Gastrocnemius medialis (tissue), 4 donors: ENCODE results near the gene SLX4IP. TPM values are rescaled to one million over a fixed set of nuclear protein-coding genes. Genes with fewer than 3 reads are reported as not detected.

Experiments used
- ATAC-seq, 2 donors: fragments of 150-250 bp; one replicate each; pipeline ENCODE4 v1.9.1; 2016
- DNase-seq, 2 donors: peaks; one replicate each; pipeline ENCODE4 v3.0.0-alpha.2; 2019
- H3K27ac ChIP-seq, 4 donors: fragments of 200-600 bp; sonication (generic); 1 replicate in 1 of 4; 2 replicates in 3 of 4; pipeline ENCODE4 v1.5.1; 2016 to 2018; ENCODE audit warnings: mild to moderate bottlenecking in 2 of 4, moderate library complexity in 1 of 4
- H3K27me3 ChIP-seq, 3 donors: fragments of 200-600 bp; sonication (generic) in 2 of 3; 1 replicate in 1 of 3; 2 replicates in 2 of 3; pipeline versions ENCODE4 v1.5.1 to v1.6.0; 2016 to 2019; ENCODE audit warnings: mild to moderate bottlenecking in 1 of 3, moderate library complexity in 1 of 3
- H3K36me3 ChIP-seq, 2 donors: fragments of 200-600 bp; sonication (generic) in 1 of 2; one replicate each; pipeline ENCODE4 v1.5.1; 2017 to 2018
- H3K4me1 ChIP-seq, 2 donors: fragments of 200-600 bp; sonication (generic) in 1 of 2; one replicate each; pipeline ENCODE4 v1.5.1; 2016 to 2017; ENCODE audit warnings: mild to moderate bottlenecking in 2 of 2
- H3K4me3 ChIP-seq, 4 donors: fragments of 200-600 bp; sonication (generic) in 3 of 4; 1 replicate in 1 of 4; 2 replicates in 3 of 4; pipeline ENCODE4 v1.5.1; 2016 to 2019; ENCODE audit warnings: mild to moderate bottlenecking in 2 of 4
- H3K9me3 ChIP-seq, 3 donors: fragments of 200-600 bp; sonication (generic) in 2 of 3; 1 replicate in 1 of 3; 2 replicates in 2 of 3; pipeline ENCODE4 v1.5.1; 2016 to 2019
- POLR2A ChIP-seq, 2 donors: fragments of 450-650 bp; IDR thresholded peaks; one replicate each; pipeline ENCODE4 v1.6.1; 2017; ENCODE audit warnings: antibody characterized with exemption in 2 of 2, mild to moderate bottlenecking in 2 of 2, moderate library complexity in 2 of 2
- in situ Hi-C, 4 donors: fragments of 200-750 bp; cut with MboI; loops; one replicate each; pipeline versions ENCODE4 v1.15.0 to v1.8.0; 2017; ENCODE audit warnings: low sequenced_read_pairs in 4 of 4
- intact Hi-C: fragments of 100-400 bp; cut with DNase I; formaldehyde crosslinking; loops from one replicate; pipeline ENCODE4 v1.15.1; 2023; ENCODE audit warnings: low total_unique reads
- total RNA-seq, 4 donors: library from RNA; depleted of rRNA; stranded (reverse); fragments of >200 nt; gene quantifications; one replicate each; pipeline versions ENCODE4 v1.1.0 to v1.2.3, GENCODE V29; 2016
- TF ChIP-seq, protein P1 (sequence below), 5 experiments: fragments of 450-650 bp in 3 of 5; fragments of 200-600 bp in 2 of 5; sonication (generic) in 2 of 5; IDR thresholded peaks in 4 of 5; conservative IDR thresholded peaks in 1 of 5; 1 replicate in 4 of 5; 2 replicates in 1 of 5; pipeline ENCODE4 v1.5.1; 2016 to 2019; ENCODE audit warnings: antibody characterized with exemption in 5 of 5, mild to moderate bottlenecking in 3 of 5, moderate library complexity in 3 of 5

The SLX4IP gene
- total RNA-seq, 4 donors from 2014 or later: 0.22 to 1.3 (median 0.71) TPM

GRCh38 chr20:10467681-10468339 lies 32.7 kb downstream of the SLX4IP start:
- Histone ChIP-seq H3K4me3 (no peak overlapping the region), H3K27me3 (no peaks in the 10 kb centered on the region), H3K36me3 (no peaks in the 10 kb centered on the region), H3K27ac (peak overlapping the region in 2 of 4 donors; percentile 8 to 23), H3K4me1 (peaks cover 8 to 26% of the 10 kb centered on the region in 2 donors), H3K9me3 (no peaks in the 10 kb centered on the region)
- in situ Hi-C loops: loop anchor here in 2 of 4 donors (10.0 to 25.0 kb wide), 2 partner anchors 807 to 1069 kb away; no protein-coding TSS in a partner anchor
- TF ChIP-seq, protein P1, sequence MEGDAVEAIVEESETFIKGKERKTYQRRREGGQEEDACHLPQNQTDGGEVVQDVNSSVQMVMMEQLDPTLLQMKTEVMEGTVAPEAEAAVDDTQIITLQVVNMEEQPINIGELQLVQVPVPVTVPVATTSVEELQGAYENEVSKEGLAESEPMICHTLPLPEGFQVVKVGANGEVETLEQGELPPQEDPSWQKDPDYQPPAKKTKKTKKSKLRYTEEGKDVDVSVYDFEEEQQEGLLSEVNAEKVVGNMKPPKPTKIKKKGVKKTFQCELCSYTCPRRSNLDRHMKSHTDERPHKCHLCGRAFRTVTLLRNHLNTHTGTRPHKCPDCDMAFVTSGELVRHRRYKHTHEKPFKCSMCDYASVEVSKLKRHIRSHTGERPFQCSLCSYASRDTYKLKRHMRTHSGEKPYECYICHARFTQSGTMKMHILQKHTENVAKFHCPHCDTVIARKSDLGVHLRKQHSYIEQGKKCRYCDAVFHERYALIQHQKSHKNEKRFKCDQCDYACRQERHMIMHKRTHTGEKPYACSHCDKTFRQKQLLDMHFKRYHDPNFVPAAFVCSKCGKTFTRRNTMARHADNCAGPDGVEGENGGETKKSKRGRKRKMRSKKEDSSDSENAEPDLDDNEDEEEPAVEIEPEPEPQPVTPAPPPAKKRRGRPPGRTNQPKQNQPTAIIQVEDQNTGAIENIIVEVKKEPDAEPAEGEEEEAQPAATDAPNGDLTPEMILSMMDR (IDR thresholded peaks at IDR 0.05 in 4 of 5, conservative IDR thresholded peaks at IDR 0.05 in 1 of 5): no peak
- TF ChIP-seq POLR2A (IDR thresholded peaks at IDR 0.05): no peak
- intact Hi-C loops: loop anchor here (5.0 kb wide), 1 partner anchor 69 kb away; no protein-coding TSS in a partner anchor
- DNase-seq (no peak), ATAC-seq (no peak)

- Histone ChIP-seq H3K4me1 (peaks cover 8 to 26% of the 10 kb centered on the region in 2 donors), H3K9me3 (no peaks in the 10 kb centered on the region), H3K36me3 (no peaks in the 10 kb centered on the region), H3K27me3 (no peaks in the 10 kb centered on the region), H3K27ac (peak overlapping the region in 1 of 4 donors; percentile 23), H3K4me3 (no peak overlapping the region)
- intact Hi-C loops: loop anchor here (5.0 kb wide), 1 partner anchor 69 kb away; no protein-coding TSS in a partner anchor
- in situ Hi-C loops: loop anchor here in 2 of 4 donors (10.0 to 25.0 kb wide), 2 partner anchors 806 to 1069 kb away; no protein-coding TSS in a partner anchor
- ATAC-seq (no peak), DNase-seq (no peak)
- no peak for TF ChIP-seq POLR2A (IDR thresholded peaks at IDR 0.05)
- TF ChIP-seq, protein P1 (IDR thresholded peaks at IDR 0.05 in 4 of 5, conservative IDR thresholded peaks at IDR 0.05 in 1 of 5): no peak
Observed at GRCh38 chr20:10468340-10468845, 33.3 kb downstream of the SLX4IP start.

- in situ Hi-C loops: loop anchor here in 2 of 4 donors (10.0 to 25.0 kb wide), 2 partner anchors 806 to 1068 kb away; no protein-coding TSS in a partner anchor
- intact Hi-C loops: loop anchor here (1.0 to 5.0 kb wide), 2 partner anchors 68 to 805 kb away; no protein-coding TSS in a partner anchor
- no peak for ATAC-seq
- Histone ChIP-seq H3K9me3 (no peaks in the 10 kb centered on the region), H3K36me3 (no peaks in the 10 kb centered on the region), H3K4me1 (peaks cover 10 to 28% of the 10 kb centered on the region in 2 donors), H3K27me3 (no peaks in the 10 kb centered on the region), H3K27ac (no peak overlapping the region), H3K4me3 (no peak overlapping the region)
- no peak for DNase-seq
- no peak for TF ChIP-seq POLR2A (IDR thresholded peaks at IDR 0.05)
- TF ChIP-seq, protein P1 (IDR thresholded peaks at IDR 0.05 in 4 of 5, conservative IDR thresholded peaks at IDR 0.05 in 1 of 5): no peak
Observed at GRCh38 chr20:10469056-10469455, 34.0 kb downstream of the SLX4IP start.

DNA sequence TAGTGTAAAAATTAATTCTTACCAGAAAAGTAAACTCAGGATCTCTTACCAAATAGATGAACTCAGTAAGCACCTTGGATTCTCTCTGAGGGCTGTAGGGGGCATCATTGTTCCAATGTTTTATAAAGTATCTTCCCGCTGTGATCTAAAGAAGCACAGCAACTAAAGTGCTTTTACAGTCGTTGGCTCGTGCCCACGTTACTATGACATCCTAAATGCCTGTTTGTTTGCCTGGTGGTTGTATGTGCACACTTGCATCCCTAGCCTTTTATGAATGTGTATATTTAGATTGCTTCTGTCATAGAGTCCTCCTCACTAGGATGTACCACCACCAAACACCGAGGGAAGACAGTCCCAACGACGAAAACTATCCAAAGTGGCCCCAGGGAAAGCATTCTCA lies 34.5 kb downstream of the SLX4IP start:
- Histone ChIP-seq H3K4me1 (peaks cover 10 to 33% of the 10 kb centered on the region in 2 donors), H3K27me3 (no peaks in the 10 kb centered on the region), H3K4me3 (no peak overlapping the region), H3K36me3 (no peaks in the 10 kb centered on the region), H3K9me3 (no peaks in the 10 kb centered on the region), H3K27ac (no peak overlapping the region)
- DNase-seq: peak in 1 of 2 donors; percentile 20
- peak; percentile 58 to 82 for ATAC-seq
- intact Hi-C loops (loop anchor here (1.0 to 5.0 kb wide), 2 partner anchors 68 to 805 kb away; no protein-coding TSS in a partner anchor), in situ Hi-C loops (loop anchor here in 2 of 4 donors (10.0 to 25.0 kb wide), 2 partner anchors 805 to 1068 kb away; no protein-coding TSS in a partner anchor)
- TF ChIP-seq, protein P1 (IDR thresholded peaks at IDR 0.05 in 4 of 5, conservative IDR thresholded peaks at IDR 0.05 in 1 of 5): peak; percentile 34 to 59 (median 41)
- no peak for TF ChIP-seq POLR2A (IDR thresholded peaks at IDR 0.05)
